ENCODE results near the gene PRRT2.

The PRRT2 gene

DNA sequence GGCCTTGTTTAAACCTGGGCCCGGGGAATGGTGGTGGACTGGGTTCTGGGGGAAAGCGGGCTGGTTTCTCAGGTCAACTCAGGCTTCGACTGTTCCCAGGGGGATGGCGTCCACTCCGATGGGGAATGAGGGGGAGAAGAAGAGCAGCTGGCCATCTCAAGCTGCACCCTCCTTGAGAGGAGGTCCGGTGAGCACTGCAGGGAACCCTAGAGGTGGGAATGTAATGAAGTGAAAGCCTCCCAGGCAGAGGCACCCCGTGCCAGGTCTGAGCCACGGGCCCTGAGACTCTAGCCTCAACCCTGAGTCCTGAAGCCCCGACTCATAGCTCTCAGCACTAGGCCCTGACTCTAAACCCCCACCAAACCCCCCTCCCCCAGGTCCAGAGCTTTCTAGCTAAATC lies 52.2 kb downstream of the PRRT2 start:
- Histone ChIP-seq H3K27ac (no peak overlapping the region), H3K9me3 (ENCODE audit: control insufficient read depth, low read length) (no peaks in the 10 kb centered on the region)

More for the DNA sequence above, 52.2 kb downstream of the PRRT2 start:
- Histone ChIP-seq H3K4me3 (ENCODE audit: low read depth, low read length) (no peak overlapping the region), H2AFZ (peak overlapping the region; percentile 86), H3K9ac (no peak overlapping the region), H3K79me2 (peaks cover 12% of the 10 kb centered on the region), H3K4me2 (ENCODE audit: low read length) (no peak overlapping the region), H3K4me1 (peaks cover 4% of the 10 kb centered on the region), H3K27me3 (ENCODE audit: control insufficient read depth, insufficient read depth, low read length) (no peaks in the 10 kb centered on the region), H3K36me3 (ENCODE audit: control insufficient read depth, insufficient read depth, low read length) (no peaks in the 10 kb centered on the region)
- TF ChIP-seq, protein P1, sequence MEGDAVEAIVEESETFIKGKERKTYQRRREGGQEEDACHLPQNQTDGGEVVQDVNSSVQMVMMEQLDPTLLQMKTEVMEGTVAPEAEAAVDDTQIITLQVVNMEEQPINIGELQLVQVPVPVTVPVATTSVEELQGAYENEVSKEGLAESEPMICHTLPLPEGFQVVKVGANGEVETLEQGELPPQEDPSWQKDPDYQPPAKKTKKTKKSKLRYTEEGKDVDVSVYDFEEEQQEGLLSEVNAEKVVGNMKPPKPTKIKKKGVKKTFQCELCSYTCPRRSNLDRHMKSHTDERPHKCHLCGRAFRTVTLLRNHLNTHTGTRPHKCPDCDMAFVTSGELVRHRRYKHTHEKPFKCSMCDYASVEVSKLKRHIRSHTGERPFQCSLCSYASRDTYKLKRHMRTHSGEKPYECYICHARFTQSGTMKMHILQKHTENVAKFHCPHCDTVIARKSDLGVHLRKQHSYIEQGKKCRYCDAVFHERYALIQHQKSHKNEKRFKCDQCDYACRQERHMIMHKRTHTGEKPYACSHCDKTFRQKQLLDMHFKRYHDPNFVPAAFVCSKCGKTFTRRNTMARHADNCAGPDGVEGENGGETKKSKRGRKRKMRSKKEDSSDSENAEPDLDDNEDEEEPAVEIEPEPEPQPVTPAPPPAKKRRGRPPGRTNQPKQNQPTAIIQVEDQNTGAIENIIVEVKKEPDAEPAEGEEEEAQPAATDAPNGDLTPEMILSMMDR (IDR thresholded peaks at IDR 0.05), result no peak
